ENCODE data around the gene TIMP3.

DNA sequence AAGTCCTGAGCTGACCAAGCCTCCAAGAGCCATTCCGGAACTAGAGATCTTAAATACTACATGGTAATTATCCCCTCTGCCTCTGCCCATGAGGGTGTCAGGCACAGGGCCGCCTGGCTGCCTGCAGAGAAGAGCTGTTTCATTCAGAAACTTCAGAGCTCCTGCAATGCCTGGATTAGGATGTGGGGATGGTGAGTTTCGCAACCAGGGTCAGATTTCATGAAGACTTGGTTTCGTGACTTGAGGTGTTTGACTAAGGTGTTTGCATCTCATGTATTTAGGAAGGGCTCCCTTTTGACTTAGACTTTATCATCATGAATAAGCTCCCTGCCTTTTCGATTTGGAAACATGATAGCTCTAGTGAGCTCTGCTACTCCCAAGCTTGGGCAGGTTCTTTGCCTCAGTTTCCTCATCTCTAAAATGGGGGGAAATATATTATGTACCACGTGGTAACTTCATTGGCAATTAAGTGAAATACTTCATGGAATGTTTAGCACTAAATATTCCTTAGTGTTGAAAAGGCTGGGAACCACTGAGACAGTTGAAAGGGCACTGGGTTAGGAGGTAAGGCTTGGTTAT is 9.1 kb downstream of the TIMP3 start:
- TF ChIP-seq, protein P1, sequence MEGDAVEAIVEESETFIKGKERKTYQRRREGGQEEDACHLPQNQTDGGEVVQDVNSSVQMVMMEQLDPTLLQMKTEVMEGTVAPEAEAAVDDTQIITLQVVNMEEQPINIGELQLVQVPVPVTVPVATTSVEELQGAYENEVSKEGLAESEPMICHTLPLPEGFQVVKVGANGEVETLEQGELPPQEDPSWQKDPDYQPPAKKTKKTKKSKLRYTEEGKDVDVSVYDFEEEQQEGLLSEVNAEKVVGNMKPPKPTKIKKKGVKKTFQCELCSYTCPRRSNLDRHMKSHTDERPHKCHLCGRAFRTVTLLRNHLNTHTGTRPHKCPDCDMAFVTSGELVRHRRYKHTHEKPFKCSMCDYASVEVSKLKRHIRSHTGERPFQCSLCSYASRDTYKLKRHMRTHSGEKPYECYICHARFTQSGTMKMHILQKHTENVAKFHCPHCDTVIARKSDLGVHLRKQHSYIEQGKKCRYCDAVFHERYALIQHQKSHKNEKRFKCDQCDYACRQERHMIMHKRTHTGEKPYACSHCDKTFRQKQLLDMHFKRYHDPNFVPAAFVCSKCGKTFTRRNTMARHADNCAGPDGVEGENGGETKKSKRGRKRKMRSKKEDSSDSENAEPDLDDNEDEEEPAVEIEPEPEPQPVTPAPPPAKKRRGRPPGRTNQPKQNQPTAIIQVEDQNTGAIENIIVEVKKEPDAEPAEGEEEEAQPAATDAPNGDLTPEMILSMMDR (IDR thresholded peaks at IDR 0.05), result no peak
- TF ChIP-seq POLR2AphosphoS5 (IDR thresholded peaks at IDR 0.05), result no peak

Measured in upper lobe of left lung (tissue), 4 donors.